AG10803 (cell line): Measurements from ENCODE around the gene MAML3.

ENCODE experiments used
- DNase-seq: peaks from one replicate; pipeline ENCODE4 v3.0.0; 2010; ENCODE audit warnings: low read depth
- H3K4me3 ChIP-seq: 2 replicates; pipeline ENCODE4 v1.5.1; 2011; ENCODE audit warnings: mild to moderate bottlenecking, low read length, control low read depth
- CTCF ChIP-seq: conservative IDR thresholded peaks from 2 replicates; pipeline ENCODE4 v1.5.1; 2011; ENCODE audit warnings: mild to moderate bottlenecking, low read length, control low read depth, inconsistent platforms

The MAML3 gene

GRCh38 chr4:139840773-139841172 lies 313.2 kb downstream of the MAML3 start:
- DNase-seq, result no peak
- TF ChIP-seq CTCF, result no peak
- no peak overlapping the region for H3K4me3 ChIP-seq

- no peak for TF ChIP-seq CTCF
- DNase-seq, result no peak
- H3K4me3 ChIP-seq, result no peak overlapping the region
These were observed 314.5 kb downstream of the MAML3 start for GRCh38 chr4:139839403-139840031.

GRCh38 chr4:139838811-139839210 lies 315.2 kb downstream of the MAML3 start:
- H3K4me3 ChIP-seq, result no peak overlapping the region
- TF ChIP-seq CTCF, result no peak
- DNase-seq, result peak; percentile 70

DNA sequence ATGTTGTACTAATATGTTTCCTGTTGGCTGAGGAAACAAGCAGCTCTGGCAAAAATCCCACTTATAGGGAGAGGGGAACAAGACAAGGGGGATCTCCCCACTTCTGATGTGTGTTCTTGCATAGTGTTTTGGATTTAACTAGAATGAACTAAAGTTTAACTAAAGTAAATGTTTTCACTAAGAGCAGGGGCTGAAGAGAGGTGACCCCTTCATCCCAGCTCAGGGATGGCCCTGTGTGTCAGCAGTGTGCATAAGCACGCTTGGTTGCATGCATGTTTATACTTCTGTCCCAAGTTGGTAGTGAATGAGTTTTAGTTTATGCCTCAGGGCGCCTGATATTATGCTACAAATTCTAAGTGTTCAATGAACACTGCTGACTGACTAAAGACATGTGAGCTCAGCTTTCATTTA lies 319.0 kb downstream of the MAML3 start:
- no peak overlapping the region for H3K4me3 ChIP-seq
- TF ChIP-seq CTCF, result no peak
- no peak for DNase-seq

DNA sequence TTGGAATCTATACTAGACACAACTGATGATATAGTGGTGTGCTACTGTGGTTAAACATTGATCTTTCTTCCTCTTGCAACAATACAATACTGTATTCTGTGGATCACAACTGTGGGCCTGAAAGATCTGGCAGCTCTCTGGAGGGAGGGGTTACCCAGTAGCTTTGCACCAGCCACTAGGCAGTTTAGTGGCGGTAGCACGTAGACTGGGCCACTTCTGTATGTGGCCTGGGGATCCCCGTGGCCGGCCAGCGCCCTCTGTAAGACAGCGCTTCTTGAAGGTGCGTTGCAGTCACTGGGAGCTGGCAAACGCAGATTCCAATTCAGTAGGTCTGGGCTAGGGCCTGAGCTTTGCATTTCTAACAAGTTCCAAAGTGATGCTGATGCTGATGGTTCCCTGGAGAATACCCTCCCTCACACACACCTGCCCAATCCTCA lies 319.7 kb downstream of the MAML3 start:
- no peak overlapping the region for H3K4me3 ChIP-seq
- no peak for TF ChIP-seq CTCF
- DNase-seq, result no peak

- H3K4me3 ChIP-seq, result no peak overlapping the region
- no peak for DNase-seq
- TF ChIP-seq CTCF, result no peak
These were observed 320.7 kb downstream of the MAML3 start for GRCh38 chr4:139833151-139833910.

GRCh38 chr4:139828966-139829664 lies 324.9 kb downstream of the MAML3 start:
- H3K4me3 ChIP-seq, result no peak overlapping the region
- no peak for DNase-seq
- TF ChIP-seq CTCF, result no peak
